LoVo (cell line): ENCODE results near the gene COPS3.

Experiments
- DNase-seq: peaks from one replicate; pipeline ENCODE4 v3.0.0-alpha.2; 2016; ENCODE audit warnings: low spot score

The COPS3 gene

GRCh38 chr17:17280613-17281549 lies at the start of gene COPS3:
Gene COPS3, minus strand, starts transcription at chr17:17281246. Its CDS starts 60 bp downstream, at chr17:17281186.
- peak; percentile 97 for DNase-seq

GRCh38 chr17:17328251-17328650 lies 47.2 kb upstream of the COPS3 start:
- no peak for DNase-seq

- DNase-seq, result no peak
These were observed 45.3 kb upstream of the COPS3 start for GRCh38 chr17:17326275-17326875.

DNA sequence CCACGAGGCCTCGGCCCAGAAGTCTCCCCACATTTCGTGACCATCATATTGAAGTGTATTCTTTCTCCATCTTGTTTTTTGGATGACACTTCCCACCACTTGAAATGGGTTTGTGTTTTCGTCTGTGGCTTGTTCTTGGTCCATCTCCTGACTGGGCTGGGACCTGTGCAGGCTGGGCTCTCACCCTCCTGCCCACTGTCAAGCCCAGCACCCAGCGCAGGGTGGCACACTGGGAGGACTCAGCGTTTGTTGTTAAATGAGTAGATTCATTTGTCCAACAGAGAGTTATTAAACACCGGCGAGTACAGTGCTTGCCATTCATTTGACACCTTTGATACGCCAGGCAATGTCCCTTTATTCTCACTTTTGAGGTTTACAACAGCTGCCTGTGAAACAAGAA lies 44.8 kb upstream of the COPS3 start:
- no peak for DNase-seq

DNA sequence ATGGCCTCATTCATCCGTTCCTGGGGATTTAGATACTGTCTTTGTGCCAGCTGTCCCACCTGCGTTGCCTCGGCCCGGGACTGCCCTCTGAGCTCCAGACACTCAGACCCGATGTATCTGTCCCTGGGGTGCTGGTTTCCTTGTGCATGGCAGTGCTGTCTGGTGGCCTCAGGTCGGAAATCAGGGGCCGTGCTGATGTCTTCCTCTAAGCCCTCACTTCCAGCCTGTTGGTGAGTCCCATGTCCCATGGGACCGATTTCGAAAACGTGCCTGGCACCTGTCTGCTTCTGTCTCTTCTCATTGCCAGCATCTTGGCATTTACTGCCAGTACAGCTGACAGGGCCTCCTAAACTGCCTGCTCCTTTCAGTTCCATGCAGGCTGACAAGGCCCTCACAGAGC lies 44.2 kb upstream of the COPS3 start:
- DNase-seq, result no peak

DNA sequence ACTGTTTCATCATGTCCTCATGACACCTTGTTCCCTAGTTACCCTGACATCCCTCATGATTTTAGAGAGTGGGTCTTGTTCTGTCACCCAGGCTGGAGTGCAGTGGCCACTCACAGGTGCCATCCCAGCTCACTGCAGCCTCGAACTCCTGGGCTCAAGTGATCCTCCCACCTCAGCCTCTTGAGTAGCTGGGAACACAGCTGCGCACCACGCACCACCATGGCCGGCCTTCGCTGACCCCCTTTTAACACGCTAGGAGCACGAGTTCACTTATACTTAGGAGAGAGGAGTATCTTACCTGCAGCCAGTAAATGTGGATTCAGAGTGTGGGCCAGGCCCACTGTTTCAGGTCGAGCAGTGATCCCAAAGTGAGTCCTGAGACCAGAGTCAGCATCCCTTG lies 43.6 kb upstream of the COPS3 start:
- no peak for DNase-seq

GRCh38 chr17:17322516-17323510 lies 41.8 kb upstream of the COPS3 start:
- DNase-seq, result no peak

DNA sequence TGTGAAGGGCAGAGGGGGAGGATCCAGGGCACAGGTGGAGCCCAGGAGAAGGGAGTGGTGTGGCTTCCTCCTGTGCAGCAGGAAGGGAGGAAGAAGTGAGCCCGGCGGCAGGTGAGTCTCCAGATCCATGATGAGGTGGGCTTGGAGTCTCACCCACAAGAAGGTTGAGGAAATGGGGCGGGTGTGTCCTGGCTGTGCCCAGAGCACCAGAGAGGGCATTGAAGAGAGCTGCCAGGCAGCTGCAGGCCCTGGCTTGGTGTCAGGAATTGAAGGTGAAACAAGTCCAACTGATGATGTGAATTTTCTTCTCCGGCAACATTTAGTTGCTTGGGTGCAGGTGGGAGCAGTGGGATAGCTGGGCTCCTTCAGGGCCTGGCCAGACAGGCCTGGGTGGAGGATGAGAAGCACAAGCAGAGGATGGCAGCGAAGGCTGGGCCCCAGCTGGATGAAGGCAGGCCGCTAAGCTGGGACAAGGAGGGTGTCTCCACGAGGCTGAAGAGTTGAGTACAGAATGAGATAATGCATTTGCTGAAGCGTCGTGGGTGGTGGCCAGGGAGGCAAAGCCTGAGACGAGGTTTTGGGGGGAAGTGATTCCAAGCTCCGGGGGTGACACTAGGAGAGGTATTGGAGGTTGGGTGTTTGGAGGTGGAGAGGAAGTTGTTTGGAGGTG lies 40.4 kb upstream of the COPS3 start:
- no peak for DNase-seq

- no peak for DNase-seq
These were observed 39.8 kb upstream of the COPS3 start for GRCh38 chr17:17320911-17321220.

DNA sequence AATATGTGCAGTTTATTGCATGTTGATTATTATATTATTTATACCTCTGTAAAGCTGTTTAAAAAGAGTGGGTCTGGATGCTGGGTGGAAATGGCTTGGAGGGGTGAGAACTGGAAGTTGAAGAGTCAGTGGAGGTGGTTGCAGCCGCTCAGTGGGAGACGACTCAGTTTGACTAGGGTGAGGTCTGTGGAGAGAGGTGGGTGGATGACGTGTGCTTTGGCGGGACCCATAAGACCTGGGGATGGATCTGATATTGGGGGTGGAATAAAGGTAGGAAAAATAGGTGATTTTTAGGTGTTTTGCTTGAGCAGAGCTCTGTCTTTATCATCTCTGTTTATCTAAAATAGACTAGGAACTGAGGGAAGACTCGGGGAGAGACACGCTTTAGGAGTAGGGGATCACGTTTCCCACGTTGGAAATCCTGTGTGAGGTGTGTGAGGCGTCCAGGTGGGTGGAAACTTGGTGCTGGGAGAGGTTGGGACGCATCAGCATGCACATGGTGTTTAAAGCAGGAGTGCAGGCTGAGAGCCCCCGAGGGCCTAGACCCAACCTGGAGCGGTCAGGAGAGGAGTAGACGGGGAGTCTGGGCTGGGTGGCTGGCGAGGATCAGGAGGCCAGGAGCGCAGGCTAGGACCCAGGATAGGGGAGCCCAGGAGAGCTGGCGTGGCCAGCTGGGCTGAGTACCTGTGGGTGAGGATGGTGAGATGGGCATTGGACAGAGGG lies 39.3 kb upstream of the COPS3 start:
- DNase-seq, result no peak

DNA sequence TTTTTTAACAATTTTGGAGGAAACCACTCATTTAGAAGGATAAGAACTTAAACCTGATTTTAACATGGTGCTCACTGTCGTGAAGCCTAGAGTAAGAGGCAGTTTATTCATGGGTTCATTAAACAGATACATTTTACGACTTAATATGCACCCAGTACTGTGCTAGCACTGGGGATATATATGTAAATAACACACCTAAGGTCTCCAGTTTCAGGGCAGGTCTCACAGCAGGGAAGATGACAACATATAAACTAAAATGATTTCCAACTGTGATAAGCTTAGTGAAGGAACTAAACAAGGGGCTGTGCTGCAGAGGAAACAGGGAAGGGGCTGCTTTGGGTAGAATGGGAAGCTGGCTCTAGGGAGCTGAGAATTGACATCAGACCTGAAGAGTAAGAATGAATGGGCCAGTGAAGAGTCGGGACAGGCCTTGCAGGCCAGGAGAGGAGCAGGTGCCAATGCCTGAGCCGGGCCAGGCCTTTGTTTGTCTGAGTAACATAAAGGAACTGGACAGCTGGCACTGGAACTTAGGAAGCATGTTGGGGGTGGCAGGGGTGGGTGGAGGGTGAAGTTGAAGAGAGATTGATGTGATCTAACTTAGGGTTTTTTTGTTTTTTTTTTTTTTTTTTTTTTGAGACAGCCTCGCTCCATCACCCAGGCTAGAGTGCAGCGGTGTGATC lies 34.2 kb upstream of the COPS3 start:
- DNase-seq, result no peak

- DNase-seq, result no peak
These were observed 33.5 kb upstream of the COPS3 start for GRCh38 chr17:17314501-17315071.

GRCh38 chr17:17313350-17313991 lies 32.4 kb upstream of the COPS3 start:
- no peak for DNase-seq

DNA sequence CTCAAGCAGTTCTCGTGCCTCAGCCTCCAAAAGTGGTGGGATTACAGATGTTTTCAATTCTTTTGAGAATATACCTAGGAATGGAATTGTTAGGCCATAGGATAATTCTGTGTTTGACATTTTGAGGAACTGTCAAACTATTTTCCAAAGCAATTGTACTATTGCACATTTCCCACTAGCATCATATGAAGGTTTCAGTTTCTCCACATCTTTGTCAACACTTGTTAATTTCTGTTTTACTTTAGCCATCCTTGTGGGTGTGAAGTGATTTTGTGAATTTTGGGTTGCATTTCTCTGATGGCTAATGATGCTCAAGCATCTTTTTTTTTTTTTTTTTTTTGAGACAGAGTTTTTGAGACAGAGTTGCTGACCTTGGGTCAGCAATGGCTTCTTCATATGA lies 28.3 kb upstream of the COPS3 start:
- no peak for DNase-seq

DNA sequence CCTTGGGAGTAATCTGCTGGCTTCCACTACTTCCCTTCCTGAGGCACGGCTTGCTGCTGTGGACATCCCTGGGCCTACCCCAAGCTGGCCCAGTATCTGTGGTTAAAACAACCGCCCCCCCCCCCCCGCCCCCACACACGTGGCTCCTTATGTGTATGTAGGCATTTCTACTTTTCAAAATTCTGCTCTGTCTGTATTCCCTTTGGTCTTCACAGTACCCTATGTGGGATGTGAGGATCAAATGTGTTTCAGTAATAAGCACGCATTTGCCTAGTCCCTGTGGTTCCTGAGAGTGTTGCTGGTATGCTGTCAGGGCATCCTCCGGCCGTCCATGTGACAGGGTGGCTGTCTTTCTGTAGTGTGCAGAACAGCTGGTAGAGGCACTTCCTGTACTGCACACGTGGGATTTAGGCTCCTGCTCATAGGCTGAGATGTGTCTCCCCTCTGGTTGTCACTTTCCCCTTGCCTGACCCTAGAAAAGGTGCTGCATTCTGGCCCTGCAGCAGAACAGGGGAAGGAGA lies 24.3 kb upstream of the COPS3 start:
- no peak for DNase-seq

DNA sequence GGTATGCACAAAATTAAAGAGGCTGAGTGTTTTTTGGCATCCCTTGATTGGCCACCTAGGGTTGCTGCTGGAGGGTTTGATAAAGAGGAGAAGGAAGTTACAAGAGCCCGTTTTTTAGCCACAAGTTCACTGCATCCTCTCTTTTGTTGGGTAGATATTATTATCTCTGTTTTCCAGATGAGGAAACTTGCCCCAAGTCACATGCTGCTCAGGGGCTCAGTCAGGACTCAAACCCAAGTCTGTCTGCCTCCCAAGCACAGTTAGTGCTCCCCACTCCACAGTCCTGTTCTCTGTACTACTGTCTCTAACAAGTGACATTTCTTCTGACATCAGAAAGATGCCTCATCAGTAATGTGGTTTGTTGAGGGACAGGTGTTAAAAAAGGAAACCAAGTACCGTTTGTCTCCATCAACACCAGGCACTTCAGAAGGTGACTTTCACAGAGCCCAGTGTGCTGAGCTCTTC lies 23.5 kb upstream of the COPS3 start:
- DNase-seq, result no peak

DNA sequence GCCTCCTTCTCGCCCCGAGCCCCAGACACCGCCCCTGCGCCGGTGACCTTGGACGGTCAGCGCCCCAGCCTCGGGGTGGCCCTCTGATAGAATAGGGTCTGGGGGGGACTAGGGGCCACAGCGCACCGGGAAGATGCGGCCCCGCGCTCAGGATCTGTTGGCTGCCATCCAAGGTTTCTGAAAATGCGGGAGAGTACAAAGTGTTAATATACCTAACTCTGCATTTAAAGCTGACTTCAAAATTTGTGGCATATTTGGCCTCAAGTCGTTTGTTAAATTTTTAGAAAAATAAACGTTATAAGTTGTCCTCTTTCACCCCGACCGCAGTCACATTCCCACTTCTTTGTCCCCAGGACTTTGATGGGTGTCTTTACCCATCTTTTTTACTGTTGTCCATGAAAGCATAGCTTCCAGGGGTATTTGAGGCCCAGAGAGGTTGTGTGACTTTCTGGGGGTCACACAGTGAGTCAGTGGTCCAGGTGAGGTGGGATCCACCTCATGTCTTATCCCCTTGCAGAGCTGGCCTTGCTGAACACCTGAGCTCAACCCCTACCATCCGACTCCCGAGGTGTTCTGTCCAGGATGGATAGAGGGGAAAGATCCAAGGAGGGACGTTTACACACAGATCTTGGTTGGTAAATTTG lies 22.9 kb upstream of the COPS3 start:
- no peak for DNase-seq

GRCh38 chr17:17303010-17303846 lies 22.2 kb upstream of the COPS3 start, which contains the start of gene NT5M:
Gene NT5M, plus strand, starts transcription at chr17:17303373. Its CDS starts 178 bp downstream, at chr17:17303551.
- peak; percentile 76 for DNase-seq
